HEK293T (cell line): ENCODE results near the gene RPS6KA1.

Experiments used
- ARNT ChIP-seq: fragments of 450-650 bp; IDR thresholded peaks from 2 replicates; pipeline ENCODE4 v1.6.1; 2017; ENCODE audit warnings: mild to moderate bottlenecking
- CTBP1 ChIP-seq: fragments of 450-650 bp; IDR thresholded peaks from 2 replicates; pipeline ENCODE4 v1.6.1; 2016; ENCODE audit warnings: borderline replicate concordance
- ELF4 ChIP-seq: fragments of 450-650 bp; IDR thresholded peaks from 2 replicates; pipeline ENCODE4 v1.6.1; 2017; ENCODE audit warnings: antibody characterized with exemption
- FOXM1 ChIP-seq: fragments of 450-650 bp; IDR thresholded peaks from 2 replicates; pipeline ENCODE4 v1.6.1; 2017; ENCODE audit warnings: mild to moderate bottlenecking, borderline replicate concordance
- HDGF ChIP-seq: fragments of 450-650 bp; IDR thresholded peaks from 2 replicates; pipeline ENCODE4 v1.6.1; 2017; ENCODE audit warnings: antibody characterized with exemption, borderline replicate concordance
- SUZ12 ChIP-seq: fragments of 450-650 bp; IDR thresholded peaks from 2 replicates; pipeline ENCODE4 v1.6.1; 2016; ENCODE audit warnings: mild to moderate bottlenecking

DNA sequence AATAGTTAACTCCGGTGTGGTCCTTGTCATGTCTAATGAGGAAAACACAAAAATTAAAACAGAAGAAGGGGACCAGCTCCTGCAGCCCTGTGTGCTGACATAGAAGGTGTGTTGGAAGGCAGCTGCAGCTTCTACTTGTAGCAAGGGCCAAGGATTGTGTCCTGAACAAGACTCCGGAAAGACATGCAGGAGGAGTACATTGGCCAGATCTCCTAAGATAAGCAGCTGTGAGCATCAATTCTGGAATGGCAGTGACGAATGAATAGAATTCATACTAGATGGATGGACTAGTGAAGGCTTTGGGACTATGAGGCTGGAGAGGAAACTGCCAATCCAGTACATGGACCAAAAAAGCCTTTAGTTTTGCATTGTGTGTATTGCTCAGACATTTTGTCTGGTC is 19.3 kb downstream of the RPS6KA1 start:
- TF ChIP-seq ELF4 (no peak), CTBP1 (no peak), SUZ12 (no peak), ARNT (no peak), FOXM1 (no peak), HDGF (no peak)
